Fibroblast of villous mesenchyme (primary cell): ENCODE data around the gene CTSF. TPM values are rescaled to one million over a fixed set of nuclear protein-coding genes. Genes with fewer than 3 reads are reported as not detected.
"Not testable (repeated sequence)": the region's sequence is repeated elsewhere in the genome, so short reads cannot be mapped to it uniquely, and the experiment has no call there.

Experiments used
- DNase-seq: peaks from one replicate; pipeline ENCODE4 v3.0.0-alpha.2; 2010; ENCODE audit warnings: low read depth
- H3K4me3 ChIP-seq: 2 replicates; pipeline ENCODE4 v1.5.1; 2011; ENCODE audit warnings: low read depth, mild to moderate bottlenecking, low read length
- total RNA-seq: library from RNA; depleted of rRNA; stranded (reverse); fragments of >200 nt; gene quantifications from 2 replicates; pipeline ENCODE4 v1.2.3, GENCODE V29; 2012
- TF ChIP-seq, protein P1 (sequence below): IDR thresholded peaks from 2 replicates; pipeline ENCODE4 v1.5.1; 2012; ENCODE audit warnings: low read depth, mild to moderate bottlenecking, low read length; ENCODE audit not compliant: insufficient read depth

The CTSF gene
- total RNA-seq, 1 donor: 9.9 TPM

DNA sequence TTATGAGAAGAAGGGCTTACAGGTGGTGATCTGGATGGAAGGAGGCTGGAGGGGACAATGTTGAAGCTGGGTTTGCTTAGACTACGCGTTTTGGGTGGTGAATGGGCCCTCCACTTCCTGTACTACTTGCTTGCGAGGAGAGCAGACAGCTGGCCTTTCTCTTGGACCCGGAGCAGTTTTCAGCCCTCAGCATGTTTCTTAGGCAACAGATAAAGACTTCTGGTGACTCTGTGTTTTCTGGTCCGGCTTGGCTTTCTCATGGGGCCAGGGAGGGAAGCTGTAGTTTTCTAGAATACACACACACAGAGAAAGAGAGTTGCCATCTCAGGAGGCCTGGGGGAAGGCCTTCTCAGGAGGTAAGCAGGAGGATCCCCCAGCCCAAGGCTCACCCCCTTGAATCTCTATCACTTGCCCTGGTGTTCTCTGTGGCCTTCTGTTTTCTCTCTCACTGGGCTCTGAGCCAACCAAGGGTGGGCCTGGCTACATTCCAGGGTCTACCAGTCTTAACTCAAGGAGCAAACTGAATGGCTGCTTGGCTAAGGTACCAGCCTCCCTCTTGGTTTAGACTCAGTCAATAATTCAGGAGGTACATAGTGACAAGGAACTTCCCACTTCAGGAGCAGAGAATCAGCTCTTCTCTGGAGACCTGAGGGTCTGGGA, 27.0 kb upstream of the CTSF start:
- TF ChIP-seq, protein P1, sequence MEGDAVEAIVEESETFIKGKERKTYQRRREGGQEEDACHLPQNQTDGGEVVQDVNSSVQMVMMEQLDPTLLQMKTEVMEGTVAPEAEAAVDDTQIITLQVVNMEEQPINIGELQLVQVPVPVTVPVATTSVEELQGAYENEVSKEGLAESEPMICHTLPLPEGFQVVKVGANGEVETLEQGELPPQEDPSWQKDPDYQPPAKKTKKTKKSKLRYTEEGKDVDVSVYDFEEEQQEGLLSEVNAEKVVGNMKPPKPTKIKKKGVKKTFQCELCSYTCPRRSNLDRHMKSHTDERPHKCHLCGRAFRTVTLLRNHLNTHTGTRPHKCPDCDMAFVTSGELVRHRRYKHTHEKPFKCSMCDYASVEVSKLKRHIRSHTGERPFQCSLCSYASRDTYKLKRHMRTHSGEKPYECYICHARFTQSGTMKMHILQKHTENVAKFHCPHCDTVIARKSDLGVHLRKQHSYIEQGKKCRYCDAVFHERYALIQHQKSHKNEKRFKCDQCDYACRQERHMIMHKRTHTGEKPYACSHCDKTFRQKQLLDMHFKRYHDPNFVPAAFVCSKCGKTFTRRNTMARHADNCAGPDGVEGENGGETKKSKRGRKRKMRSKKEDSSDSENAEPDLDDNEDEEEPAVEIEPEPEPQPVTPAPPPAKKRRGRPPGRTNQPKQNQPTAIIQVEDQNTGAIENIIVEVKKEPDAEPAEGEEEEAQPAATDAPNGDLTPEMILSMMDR: no peak
- peak; percentile 79 for DNase-seq
- H3K4me3 ChIP-seq: peak overlapping the region; percentile 15

DNA sequence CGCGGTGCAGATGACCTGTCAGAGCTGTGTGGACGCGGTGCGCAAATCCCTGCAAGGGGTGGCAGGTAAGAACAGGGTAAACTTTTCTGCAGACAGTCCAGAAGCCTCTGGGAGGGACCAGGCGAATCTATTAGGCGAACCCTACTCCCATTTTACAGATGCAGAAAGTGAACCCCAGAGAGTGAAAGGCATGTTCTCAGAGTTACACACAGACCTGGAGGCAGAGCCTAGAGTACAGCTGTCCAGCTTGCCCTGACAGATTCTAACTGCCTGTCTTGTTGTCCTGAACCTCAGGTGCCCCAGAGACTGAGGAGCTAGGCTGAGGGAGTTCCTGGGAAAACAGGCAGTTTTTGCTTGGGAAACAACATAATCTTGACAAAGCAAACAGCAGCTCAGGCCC, 25.2 kb upstream of the CTSF start:
- no peak for DNase-seq
- peak overlapping the region; percentile 85 for H3K4me3 ChIP-seq
- TF ChIP-seq, protein P1: no peak

DNA sequence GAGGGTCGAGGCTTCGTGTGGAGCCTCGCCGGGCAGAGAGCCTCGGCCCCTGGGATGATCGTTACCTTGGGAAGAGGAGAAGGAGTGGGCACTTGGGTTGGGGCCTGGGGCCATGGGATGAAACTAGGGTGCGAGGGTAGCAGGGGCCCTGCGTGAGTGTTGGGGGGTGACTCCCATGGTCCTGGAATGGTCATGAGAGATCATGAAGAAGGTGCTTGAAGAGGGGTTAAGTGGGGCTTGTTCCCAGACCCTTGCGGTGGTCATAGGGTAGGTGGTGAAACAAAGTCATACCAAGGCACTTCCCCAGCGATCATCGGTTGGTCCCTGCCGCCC, 24.9 kb upstream of the CTSF start:
- H3K4me3 ChIP-seq: peak overlapping the region; percentile 85
- TF ChIP-seq, protein P1: no peak
- DNase-seq: no peak

DNA sequence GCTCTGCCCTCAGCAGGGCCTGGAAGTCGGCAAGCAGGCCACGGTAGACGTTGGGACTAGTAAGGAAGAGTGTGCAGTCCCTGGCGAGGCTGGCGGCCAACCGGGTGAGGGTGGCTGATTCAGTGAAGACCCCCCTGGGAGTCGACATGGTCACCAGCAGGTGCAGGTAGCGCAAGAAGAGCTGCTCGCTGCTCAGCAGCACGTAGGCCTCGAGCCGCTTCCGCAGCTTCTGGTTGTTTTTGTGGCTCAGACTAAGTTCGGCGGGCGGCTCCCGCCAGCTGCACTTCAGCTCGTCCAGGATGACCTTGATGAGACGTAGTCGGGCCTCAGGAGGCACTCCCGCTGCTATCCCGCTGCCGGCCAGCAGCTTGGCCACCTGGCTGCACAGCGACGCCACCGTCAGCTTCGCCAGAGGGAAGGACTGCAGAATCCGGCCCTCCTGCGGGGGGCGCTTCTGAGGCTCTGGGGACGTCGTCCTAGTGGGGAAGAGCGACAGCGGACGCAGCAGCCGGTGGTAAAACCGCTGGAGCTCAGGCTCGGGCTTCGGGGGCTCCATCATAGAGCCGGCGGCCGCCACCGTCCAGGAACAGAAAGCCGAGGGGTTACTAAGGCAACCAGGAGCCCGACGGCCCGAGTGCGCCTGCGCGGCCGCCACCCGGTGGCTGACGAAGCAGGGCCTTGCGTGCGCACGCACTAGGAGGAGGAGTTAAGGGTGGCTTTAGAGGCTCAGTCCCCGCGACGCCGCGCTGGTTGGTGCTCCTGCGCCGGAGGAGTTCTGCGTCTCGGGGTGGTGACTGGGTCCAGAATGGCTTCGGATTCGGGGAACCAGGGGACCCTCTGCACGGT, 24.3 kb upstream of the CTSF start, which contains the start of the genes CCDC87 and CCS:
Gene CCDC87 (minus strand): TSS at position 607 of the 846 bp plus-strand sequence. CDS start 48 bp downstream, at position 559.
Gene CCS (plus strand): TSS at position 729 of the 846 bp plus-strand sequence. CDS start 77 bp downstream, at position 806.
- peak; percentile 96 for DNase-seq
- H3K4me3 ChIP-seq: peak within 1 kb of the TSS; percentile 85
- TF ChIP-seq, protein P1: peak; percentile 70

DNA sequence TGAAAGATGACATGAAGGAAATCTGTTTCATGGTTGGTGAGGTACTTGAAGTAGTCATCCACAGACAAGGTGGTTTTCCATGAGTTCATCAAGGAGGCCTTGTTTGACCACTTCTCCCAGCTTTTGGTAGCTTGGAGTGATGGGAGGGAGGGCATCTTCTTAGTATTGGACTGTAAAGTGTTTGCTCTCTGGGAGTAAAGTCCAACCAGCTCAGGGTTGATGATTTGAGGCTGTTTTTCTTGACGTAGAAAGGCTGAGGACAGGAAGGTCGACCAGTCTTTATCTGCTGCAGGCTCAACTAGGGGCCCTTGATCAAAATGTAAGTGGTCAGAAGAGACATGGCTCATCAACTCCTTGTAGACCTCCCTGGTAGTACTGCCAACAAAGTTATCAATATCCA, 22.8 kb upstream of the CTSF start:
- TF ChIP-seq, protein P1: no peak

DNA sequence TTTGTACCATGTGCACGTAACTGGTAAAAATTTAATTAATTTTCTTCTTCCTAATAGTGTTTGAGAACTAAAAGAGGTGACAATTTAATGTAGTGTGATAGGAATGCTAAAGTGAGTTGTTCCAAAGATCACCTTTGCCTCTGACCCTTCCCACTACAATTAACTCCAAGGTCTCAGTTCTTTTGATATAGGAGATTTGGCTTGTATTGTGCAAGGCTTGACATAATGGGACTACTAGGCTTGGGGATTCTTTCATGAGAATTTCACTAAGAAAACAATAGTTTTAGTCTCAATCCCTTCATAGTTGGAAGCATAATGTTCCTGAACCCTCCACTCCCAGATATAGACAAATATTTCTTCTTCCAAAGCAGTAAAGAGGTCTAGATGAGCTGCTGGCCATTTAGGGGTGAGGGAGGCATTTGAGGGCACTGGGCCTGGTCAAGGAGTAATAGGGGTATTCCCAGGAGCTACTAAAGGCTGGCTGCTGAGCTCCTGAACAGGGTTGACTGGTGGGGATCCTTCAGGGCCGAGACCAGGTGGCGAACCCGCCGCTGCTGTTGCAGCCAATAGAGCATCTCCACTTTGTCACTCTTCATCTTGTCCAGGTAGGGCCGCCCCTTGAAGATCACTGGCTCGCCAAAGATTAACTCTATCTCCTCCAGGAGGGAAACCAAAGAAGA, 21.7 kb upstream of the CTSF start:
- no peak overlapping the region for H3K4me3 ChIP-seq
- DNase-seq: no peak
- TF ChIP-seq, protein P1: no peak

More for the DNA sequence above, 22.8 kb upstream of the CTSF start:
- no peak for DNase-seq
- no peak overlapping the region for H3K4me3 ChIP-seq

DNA sequence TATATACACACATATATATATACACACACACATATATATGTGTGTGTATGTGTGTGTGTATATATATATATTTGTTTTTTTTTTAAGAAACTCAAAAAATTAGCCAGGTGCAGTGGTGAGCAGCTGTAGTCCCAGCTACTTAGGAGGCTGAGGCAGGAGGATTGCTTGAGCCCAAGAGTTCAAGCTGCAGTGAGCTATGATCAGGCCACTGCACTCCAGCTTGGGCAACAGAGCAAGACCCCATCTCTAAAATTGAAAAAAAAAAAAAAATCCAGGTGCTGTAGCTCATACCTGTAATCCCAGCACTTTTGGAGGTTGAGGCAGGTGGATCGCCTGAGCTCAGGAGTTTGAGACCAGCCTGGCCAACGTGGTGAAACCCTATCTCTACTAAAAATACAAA, 20.9 kb upstream of the CTSF start:
- not testable (repeated sequence) for DNase-seq

More for the DNA sequence above, 20.9 kb upstream of the CTSF start:
- H3K4me3 ChIP-seq: not testable (repeated sequence)
